WI38 (cell line): ENCODE measurements around the gene SLC43A2.

Source experiments
- H3K4me3 ChIP-seq: 2 replicates; pipeline ENCODE4 v1.5.1; 2011; ENCODE audit warnings: low read depth, mild to moderate bottlenecking, control low read depth, low read length
- CTCF ChIP-seq: IDR thresholded peaks from 2 replicates; pipeline ENCODE4 v1.5.1; 2012; ENCODE audit warnings: low read depth, mild to moderate bottlenecking, control low read depth, low read length

Gene SLC43A2

GRCh38 chr17:1591474-1592090 is 37.1 kb downstream of the SLC43A2 start:
- H3K4me3 ChIP-seq: no peak overlapping the region
- TF ChIP-seq CTCF: no peak

- TF ChIP-seq CTCF: no peak
- no peak overlapping the region for H3K4me3 ChIP-seq
These were observed 37.7 kb downstream of the SLC43A2 start for GRCh38 chr17:1590747-1591473.

GRCh38 chr17:1590029-1590746 is 38.4 kb downstream of the SLC43A2 start:
- no peak for TF ChIP-seq CTCF
- 0 out of 2 replicates have a peak overlapping the region, but pooled peaks have one; percentile 2 for H3K4me3 ChIP-seq

GRCh38 chr17:1588821-1589585 is 39.6 kb downstream of the SLC43A2 start:
- TF ChIP-seq CTCF: no peak
- no peak overlapping the region for H3K4me3 ChIP-seq

- no peak overlapping the region for H3K4me3 ChIP-seq
- no peak for TF ChIP-seq CTCF
These were observed 44.5 kb downstream of the SLC43A2 start for GRCh38 chr17:1584167-1584566.

GRCh38 chr17:1583556-1583955 is 45.1 kb downstream of the SLC43A2 start:
- no peak overlapping the region for H3K4me3 ChIP-seq

More at GRCh38 chr17:1583556-1583955, 45.1 kb downstream of the SLC43A2 start:
- TF ChIP-seq CTCF: no peak
